Germinal center (tissue), 1 donor: ENCODE measurements around the gene CNTRL.
"Not testable (repeated sequence)": the region's sequence is repeated elsewhere in the genome, so short reads cannot be mapped to it uniquely, and the experiment has no call there.

Experiments used
- DNase-seq: peaks from one replicate; pipeline ENCODE4 v3.0.0; 2012; ENCODE audit warnings: mixed read lengths, low spot score

Gene CNTRL

DNA sequence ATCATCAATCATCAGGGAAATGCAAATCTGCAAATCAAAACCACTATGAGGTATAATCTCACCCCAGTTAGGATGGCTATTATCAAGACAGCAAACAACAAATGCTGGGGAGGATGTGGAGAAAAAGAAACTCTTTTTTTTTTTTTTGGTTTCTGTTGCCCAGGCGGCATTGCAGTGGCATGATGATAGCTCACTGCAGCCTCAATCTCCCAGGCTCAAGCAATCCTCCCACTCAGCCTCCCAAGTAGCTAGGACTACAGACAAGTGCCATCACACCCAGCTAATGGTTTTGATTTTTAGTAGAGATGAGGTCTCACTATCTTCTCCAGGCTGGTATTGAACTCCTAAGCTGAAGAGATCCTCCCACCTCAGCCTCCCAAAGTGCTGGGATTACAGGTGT lies 5.4 kb upstream of the CNTRL start:
- DNase-seq, result no peak

DNA sequence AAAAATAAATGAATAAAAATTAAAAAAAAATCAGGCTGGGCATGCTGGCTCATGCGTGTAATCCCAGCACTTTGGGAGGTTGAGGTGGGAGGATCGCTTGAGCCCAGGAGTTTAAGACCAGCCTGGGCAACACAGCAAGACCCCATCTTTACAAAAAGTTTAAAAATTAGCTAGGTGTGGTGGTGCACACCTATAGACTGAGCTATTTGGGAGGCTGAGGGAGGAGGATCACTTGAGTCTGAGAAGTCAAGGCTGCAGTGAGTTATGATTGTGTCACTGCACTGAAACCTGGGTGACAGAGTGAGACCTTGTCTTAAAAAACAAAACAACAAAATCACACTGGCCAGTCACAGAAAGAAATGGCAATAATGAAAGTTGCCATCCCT lies 3.4 kb upstream of the CNTRL start:
- no peak for DNase-seq

DNA sequence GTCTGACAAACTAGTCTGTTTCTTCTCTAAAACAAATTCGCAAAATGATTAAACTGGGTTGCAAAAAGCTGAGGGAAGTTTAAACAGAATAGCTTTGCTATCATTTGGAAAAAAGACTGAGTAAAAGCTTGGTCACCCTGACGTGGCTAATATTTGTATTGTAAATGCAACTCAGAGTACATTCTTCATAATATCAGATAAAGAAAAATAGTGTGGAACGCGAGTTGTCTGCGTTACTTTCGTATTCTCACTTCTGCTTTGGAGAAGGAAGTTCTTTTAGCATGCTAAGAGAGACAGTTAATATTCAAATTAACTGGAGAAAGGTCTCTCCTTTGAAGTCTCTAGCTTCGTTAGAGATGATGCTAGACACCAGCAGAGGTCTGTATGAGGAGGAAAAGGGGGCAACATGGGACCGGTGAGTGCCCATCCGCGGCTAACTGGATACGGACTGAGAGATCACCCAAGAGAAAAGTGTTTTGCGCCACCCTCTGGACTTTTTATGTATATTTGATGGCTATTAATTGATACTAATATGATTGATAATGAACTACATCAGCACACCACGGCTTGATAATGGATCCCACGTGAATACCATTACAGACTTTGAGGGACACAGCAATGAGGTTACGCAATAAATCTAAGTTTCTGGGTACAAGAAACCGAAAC lies 2.9 kb upstream of the CNTRL start:
- DNase-seq, result peak; percentile 76

DNA sequence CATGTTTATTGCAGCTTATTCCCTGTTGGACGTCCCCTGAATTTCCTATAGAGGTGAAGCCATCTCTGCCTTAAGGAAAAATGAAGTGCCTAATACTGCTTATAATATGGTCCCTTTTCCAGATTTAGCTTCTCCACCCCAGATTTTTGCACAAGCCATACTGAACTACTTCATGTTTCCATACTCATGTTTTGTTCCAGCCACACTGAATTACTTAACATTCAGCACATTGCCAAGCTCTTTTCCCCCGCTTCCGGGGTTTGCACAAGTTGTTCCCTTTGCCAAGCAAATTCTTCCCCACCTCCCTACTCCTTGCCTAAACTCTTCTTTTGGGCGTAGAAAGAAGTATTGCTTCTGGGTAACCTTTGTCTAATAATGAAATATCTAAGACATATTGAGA lies 1.7 kb upstream of the CNTRL start:
- DNase-seq, result peak; percentile 12

DNA sequence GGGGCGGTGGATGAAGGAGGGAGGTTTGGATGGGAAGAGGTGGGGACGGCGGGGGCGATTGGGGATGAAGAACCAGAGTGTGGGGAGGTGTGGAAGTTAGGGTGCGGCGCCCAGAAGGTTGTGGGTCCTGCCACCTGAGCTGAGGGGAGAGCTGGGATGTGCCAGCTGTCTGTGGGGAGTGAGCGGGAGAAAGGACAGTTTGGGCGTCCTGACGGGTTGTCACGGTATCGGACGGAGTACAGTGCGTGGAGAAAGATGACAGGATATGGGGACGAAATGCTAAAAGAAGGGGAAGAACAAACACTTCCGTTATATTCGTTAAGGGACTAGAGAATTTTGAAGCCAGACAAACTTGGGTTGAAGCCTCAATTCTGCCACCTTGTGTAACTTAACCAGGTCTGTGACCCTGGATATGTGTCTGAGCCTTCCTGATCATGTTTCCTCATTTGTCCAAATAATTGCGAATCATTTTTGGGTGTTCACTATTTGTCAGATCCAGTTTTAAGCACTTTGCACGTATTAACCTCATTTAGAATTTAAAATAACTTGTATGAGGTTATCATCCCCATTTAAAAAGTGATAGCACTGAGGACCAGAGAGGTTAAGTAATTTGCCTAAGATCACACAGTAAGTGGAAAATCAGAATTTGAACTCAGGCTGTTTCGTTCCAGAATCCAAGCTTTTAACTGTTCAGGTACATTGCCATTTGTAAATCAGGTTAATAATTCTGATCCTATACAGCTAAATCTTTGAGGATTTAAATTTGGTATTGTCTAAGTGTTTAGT lies 689 bp downstream of the CNTRL start:
- peak; percentile 34 for DNase-seq

DNA sequence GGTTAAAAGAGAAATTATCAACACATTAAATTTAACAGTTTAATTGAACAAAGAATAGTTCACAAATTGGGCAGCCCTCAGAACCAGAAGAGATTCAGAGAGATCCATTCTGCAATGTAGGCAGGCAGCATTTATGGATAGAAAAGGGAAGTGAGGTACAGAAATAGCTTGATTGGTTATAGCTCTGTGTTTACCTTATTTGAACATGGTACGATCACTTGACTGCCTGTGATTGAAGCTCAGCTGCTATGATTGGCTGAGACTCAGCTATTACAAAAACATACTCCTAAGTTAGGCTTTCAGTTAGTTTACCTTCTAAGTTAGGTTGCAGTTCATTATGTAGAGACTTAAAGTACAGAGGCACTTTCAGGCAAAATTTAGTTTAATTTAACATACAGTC lies 7.3 kb downstream of the CNTRL start:
- no peak for DNase-seq

DNA sequence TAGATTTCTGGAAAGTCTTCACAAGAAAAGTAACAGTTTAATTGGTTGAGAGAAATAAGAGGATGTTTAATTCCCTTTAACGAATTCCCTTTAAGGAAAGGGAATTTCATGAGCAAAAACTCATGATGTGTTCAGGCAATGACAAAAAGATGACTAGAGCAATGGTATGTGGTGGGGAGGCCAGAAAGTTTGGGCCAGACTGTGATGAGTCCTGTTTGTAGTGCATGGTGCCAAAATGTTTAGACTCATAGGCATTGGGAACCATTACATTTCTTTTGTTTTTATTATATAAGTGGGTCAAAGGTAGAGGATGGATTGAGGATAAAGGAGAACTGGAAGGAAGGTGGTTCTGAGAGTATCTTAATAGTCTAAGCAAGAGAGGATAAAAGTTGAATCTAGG lies 10.9 kb downstream of the CNTRL start:
- no peak for DNase-seq

DNA sequence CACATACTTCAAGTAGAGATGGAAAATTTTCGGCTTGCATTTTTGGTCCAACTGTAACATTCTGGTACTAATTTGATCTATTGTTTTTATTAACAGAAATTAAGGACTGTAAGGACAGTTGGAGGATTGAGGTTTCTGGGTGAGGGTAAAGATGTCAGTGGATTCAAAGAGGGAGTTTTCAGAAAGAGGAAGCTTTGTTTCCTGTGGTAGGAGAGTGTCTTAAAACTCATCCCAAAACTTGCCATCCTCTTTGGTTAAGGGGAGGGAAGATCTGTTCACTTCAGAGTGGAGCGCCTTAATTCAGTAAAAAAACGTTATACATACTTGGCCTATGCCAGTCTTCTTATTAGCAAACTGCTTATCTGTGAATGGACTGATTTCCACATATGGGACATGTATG lies 13.8 kb downstream of the CNTRL start:
- DNase-seq, result no peak

DNA sequence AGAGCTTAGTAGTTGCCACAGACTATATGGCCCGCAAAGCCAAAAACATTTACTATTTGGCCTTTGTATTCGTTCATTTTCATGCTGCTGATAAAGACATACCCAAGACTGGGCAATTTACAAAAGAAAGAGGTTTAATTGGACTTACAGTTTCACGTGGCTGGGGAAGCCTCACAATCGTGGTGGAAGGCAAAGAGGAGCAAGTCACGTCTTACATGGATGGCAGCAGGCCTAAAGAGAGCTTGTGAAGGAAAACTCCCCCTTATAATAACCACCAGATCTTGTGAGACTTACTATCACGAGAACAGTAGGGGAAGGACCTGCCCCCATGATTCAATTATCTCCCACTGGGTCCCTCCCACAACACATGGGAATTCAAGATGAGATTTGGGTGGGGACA lies 16.0 kb downstream of the CNTRL start:
- not testable (repeated sequence) for DNase-seq

DNA sequence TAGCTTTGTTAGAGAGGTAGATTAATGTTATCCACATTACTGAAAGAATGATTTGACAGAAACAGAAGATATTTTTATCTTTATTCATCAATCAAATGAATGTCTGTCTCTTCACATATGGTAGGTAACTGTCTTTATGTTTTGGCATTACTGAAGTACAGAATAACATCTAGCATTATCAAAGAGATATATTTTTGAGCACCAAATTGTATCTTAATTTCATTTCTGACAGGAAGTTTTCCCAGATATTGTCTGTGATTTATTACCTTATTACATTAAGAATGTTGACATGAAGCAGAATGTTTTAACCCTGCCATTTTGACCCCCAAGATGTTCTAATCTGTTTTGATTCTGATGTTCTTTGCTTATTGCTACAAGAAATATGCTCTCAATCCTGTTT lies 20.3 kb downstream of the CNTRL start:
- DNase-seq, result no peak

DNA sequence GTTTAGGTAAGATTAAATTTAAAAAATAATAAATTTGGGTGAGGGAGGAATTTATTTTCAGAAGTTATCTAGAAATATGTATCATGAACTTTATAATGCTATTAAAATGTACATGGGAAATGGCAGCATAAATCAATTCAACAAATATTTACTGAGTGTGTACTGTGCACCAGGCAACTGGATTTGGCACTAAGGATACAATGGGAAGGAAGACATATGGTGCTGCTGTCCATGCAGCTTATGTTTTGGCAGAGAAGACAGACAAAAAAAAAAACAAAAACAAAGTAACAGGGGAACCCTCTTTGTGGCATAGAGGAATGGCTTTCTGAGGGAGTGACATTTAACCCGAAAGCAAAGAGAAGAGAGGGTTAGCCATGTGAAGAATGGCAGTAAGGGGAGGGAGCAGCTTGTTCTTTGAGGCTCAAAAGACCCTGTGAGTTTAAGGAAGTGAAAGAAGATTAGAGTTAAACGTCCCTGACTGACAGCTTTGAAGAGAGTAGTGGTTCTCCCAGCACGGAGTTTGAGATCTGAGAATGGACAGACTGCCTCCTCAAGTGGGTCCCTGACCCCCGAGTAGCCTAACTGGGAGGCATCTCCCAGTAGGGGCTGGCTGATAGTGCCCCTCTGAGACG lies 23.9 kb downstream of the CNTRL start:
- DNase-seq, result peak; percentile 61

DNA sequence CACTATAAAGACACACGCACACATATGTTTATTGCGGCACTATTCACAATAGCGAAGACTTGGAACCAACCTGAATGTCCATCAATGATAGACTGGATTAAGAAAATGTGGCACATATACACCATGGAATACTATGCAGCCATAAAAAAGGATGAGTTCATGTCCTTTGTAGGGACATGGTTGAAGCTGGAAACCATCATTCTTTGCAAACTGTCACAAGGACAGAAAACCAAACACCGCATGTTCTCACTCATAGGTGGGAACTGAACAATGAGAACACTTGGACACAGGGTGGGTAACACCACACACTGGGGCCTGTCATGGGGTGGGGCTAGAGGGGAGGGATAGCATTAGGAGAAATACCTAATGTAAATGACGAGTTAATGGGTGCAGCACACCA lies 29.3 kb downstream of the CNTRL start:
- DNase-seq, result not testable (repeated sequence)

DNA sequence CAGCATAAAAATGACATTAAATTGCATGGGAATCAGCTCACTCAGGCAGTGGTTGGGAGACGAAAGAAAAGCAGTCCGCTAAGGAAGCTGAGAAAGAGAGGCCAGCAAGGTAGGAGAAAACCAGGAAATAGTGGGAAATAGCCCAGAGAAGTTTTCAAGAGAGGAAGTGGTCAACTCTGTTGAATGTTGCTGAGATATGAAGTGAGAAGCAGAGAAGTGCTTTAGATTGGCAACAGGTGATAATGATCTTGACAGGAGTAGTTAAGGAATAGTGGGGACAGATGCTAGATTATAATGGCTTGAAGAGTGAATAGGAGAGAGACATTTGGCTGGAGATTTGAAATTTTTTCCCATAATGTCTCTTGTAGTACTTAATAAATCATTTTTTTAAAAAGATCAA lies 30.8 kb downstream of the CNTRL start:
- no peak for DNase-seq

DNA sequence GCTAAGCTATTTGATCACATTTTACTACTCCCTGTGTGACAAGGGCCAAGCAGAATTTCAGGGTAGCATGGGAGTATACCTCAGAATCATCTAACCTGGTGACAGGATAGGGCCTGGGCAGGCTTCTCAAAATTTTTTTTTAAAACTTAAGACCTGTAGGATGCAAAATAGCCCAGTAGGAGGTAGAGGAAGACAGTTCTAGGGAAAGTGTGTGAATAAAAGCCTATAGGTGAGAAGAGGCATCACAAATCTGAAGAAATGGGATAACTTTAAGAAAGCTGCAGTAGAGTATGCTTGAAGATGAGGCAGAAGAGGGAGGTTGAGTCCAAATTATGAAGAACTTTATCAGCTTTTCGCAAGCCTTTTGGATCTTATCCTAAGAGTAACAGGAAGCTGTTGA lies 32.3 kb downstream of the CNTRL start:
- no peak for DNase-seq

DNA sequence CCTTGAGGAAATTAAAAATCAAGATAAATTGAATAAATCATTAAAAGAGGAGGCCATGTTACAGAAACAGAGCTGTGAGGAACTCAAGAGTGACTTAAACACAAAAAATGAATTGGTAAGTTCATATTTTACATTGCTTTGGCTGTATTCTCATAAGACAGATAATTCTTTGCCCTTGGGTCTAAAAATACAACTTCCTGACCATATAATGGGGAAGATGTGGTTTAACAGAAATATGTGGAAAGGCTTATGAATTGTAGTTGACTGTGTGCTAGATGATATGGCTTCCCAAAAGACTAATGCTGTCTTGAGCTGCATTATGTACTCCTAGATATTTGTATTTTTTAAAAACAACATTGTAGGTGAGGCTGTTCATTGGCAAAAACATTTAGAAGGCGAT lies 33.1 kb downstream of the CNTRL start:
- DNase-seq, result no peak

DNA sequence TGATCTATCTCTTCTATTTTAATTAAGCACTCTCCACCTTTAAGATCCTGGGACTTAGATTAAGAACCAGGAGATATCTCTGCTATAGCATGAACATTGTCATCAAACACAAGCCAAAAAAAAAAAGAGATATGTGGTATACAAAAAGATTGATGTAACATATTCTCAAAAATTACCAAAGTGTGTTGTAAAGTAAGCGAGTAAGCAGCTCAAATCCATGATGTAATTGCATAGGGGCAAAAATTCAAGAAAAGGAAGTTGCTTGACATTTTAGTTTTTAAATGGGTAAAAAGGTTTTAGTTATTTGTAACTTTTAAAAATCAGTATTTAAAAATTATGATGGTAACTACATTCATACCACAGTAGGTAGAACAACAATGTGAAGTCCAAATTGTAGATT lies 40.7 kb downstream of the CNTRL start:
- no peak for DNase-seq

DNA sequence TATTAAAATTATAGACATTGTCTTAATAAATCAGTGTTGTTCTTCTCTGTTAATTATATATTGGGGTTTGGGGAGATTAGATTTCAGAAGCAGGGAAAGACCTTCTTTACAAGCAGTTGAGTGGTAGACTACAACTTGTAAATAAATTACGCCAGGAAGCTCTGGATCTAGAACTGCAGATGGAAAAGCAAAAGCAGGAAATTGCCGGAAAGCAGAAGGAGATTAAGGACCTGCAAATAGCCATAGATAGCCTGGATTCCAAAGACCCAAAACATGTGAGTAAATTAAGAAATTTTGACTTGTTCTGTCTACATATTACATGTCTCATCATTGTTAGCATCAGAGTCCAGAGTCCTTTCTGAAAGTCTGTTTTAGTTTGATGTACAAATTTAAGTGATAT lies 43.5 kb downstream of the CNTRL start:
- DNase-seq, result no peak

DNA sequence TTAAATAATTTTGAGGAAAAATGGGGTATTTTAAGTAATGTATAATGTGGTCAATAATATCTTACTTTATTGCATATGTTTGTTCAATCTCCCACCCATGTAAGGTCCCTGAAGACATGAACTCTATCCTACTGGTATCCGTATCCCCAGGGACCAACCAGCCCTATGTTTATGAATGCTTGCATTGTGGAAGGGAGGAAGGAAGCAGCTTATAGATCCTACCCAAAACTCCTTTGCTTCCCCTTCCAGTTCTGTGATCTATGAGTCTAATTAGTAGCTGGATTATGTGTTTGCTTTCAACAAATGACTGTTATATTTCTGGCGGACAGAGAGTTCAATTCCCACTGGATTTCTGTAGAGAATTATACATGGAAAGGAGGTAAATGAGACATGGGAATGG lies 45.6 kb downstream of the CNTRL start:
- DNase-seq, result no peak

DNA sequence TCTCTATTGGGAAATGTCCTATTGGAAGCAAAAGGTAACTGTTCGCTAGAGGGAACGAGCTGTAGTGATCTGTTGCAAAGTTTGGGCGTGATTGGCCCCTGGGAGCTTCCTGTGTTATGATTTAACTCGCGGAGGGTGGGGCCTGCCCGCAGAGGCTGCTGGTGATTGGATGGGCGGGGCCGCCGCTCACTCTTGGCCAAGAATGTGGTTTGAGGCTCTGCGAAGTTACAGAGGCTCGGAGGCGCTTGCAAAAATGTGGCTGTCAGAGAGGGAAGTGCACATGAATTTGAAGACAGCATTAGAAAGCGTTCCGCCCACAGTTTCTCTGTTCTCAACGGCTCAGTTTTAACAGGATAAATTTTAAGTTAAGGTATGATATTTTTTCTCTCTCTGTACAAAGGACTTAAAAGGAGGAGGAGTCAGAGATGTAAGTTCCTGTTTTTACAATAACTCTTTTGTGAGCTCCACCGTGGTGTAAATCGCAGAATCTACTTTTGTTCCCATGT lies 46.9 kb downstream of the CNTRL start:
- peak; percentile 88 for DNase-seq

DNA sequence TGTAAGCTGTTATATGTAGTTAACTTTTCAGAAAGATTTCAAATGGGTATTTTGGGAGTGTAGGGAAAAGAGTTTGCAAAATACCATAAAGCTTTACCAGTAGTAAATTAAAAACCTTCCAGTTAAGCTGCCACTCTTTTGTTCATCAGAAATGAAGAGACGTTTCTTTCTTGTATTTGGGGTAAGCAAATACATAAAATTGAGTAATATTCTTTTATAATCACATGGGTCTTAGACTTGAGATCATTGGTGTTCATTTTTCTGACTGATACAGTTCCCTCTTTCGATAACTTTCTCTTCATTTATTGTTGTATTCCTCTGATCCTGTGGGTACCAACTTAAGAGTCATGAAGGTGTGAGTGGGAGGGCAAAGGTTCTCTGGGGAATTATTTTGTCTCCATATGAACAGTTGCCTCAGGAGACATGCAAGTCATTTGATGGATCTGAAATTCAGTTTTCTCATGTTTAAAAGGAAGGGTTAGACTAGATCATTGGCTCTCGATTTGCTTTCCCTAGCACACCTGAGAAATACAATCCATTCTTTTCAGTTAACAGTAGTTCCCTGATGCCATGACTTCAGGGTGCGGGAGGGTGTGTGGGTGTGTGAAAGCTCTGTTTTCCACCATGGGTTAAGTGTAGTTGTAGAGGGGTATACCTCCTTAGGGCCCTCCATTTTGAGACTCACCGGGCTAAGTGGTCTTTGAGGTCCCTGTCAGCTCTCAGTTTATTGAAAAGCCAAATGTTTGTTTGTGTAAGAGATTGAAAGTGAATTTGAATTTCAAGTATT lies 47.7 kb downstream of the CNTRL start:
- no peak for DNase-seq

DNA sequence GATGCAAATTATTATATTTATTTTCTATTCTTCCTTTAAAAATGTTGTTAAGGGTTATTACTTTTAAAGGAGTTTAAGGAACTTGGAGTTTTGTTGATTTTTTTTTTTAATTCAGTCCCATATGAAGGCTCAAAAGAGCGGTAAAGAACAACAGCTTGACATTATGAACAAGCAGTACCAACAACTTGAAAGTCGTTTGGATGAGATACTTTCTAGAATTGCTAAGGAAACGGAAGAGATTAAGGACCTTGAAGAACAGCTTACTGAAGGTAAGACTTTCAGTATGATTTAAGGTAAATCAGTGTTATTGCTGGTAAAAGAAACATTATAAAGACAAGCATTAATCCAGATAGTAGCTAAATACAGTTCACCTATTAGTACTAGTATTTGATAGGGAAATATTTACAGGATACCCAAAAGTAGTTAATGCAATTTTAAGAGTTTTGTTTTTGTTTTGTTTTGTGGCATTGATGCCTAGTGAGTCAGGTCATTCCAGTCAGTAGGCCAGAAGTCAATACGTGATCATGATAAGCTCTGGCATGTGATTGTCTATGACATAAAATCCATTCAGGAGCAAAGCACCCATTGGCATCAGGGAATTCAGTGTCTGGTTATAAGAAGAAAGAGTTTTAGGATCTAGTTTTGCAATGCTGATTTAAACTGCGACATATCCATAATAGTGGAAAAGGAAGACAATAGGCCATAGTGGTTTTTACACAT lies 49.2 kb downstream of the CNTRL start:
- DNase-seq, result no peak

DNA sequence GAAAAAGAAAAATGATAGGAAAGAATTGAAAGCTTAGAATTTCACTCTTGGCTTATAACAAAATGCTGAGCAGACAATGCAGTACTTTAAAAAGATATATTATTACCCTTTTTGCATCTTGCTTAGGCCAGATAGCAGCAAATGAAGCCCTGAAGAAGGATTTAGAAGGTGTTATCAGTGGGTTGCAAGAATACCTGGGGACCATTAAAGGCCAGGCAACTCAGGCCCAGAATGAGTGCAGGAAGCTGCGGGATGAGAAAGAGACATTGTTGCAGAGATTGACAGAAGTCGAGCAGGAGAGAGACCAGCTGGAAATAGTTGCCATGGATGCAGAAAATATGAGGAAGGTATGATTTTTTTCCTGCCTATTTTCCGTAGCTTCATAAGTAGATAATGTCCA lies 50.8 kb downstream of the CNTRL start:
- DNase-seq, result no peak
